ENCODE data around the gene TPMT. TPM values are rescaled to one million over a fixed set of nuclear protein-coding genes. Genes with fewer than 3 reads are reported as not detected.

Gene TPMT
- total RNA-seq, 1 experiment from 2014 or later = 13.3 TPM

DNA sequence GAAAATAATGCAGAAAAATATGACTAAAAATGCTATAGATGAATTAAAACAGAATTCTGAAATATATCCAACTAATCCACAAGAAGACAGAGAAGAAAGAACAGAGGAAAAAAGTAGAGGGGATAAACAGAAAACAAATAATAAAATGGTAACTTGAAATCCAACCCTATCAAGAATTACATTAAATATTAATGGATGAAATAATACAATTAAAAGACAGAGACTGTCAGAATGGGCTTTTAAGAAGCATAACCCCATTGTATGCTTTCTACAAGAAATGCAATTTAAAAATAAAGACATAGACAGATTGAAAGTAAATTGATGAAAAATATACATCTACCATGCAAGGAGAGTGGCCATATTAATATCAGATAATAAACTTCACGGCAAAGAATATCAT lies 47.8 kb downstream of the TPMT start:
- no peak overlapping the region for H3K56ac ChIP-seq (ENCODE audit: insufficient read length, low read depth, low read length)
- no peaks in the 10 kb centered on the region for H3K79me2 ChIP-seq (ENCODE audit: insufficient read depth, low read length)
- no peak overlapping the region for H2AK5ac ChIP-seq (ENCODE audit: insufficient read length, low read length)
- H3K4me1 ChIP-seq (ENCODE audit: insufficient read depth, low read length) = no peaks in the 10 kb centered on the region
- no peak overlapping the region for H3K4ac ChIP-seq (ENCODE audit: low read depth, low read length)
- no peaks in the 10 kb centered on the region for H3K27me3 ChIP-seq (ENCODE audit: insufficient read depth, low read length)
- Mint-ChIP-seq H3K36me3 (ENCODE audit: insufficient read depth in 1 of 3, low read depth in 3 of 3) (peaks cover 3 to 13% (median 4%) of the 10 kb centered on the region in 3 experiments; a peak in 4 of 7 replicates), H3K4me3 (no peak overlapping the region), H3K4me1 (peaks cover 3 to 6% of the 10 kb centered on the region in 2 experiments), H3K27ac (no peak overlapping the region), H3K27me3 (ENCODE audit: low read depth) (no peaks in the 10 kb centered on the region), H3K9me3 (peaks cover 10 to 17% of the 10 kb centered on the region in 2 experiments)
- no peak overlapping the region for H2BK120ac ChIP-seq (ENCODE audit: low read depth, low read length, poor library complexity, severe bottlenecking)
- H2BK12ac ChIP-seq (ENCODE audit: insufficient read length, low read depth, low read length) = no peak overlapping the region
- no peak overlapping the region for H3K23ac ChIP-seq (ENCODE audit: insufficient read length, low read depth, low read length)
- no peak overlapping the region for H2AFZ ChIP-seq (ENCODE audit: low read length)
- no peak overlapping the region for H3K4me2 ChIP-seq (ENCODE audit: insufficient read depth, insufficient read length, low read length)
- no peak overlapping the region for H3K14ac ChIP-seq (ENCODE audit: insufficient read depth, low read length)
- no peaks in the 10 kb centered on the region for H3K9me3 ChIP-seq (ENCODE audit: control insufficient read depth, low read depth, low read length)
- no peak overlapping the region for H2BK20ac ChIP-seq (ENCODE audit: low read depth, low read length, poor library complexity, severe bottlenecking)
- H3K9ac ChIP-seq (ENCODE audit: extremely low read depth, insufficient read length, low read length) = no peak overlapping the region
- DNase-seq = no peak
- WGBS (ENCODE audit: extremely low coverage, insufficient read length, low lambda C conversion rate) = no CpG with 5 or more reads among the region's 1 CpG
- H3K27ac ChIP-seq (ENCODE audit: insufficient read length, low read depth, low read length) = no peak overlapping the region
- H3K23me2 ChIP-seq (ENCODE audit: insufficient read length, low read depth, low read length, poor library complexity, severe bottlenecking) = no peaks in the 10 kb centered on the region
- no peak overlapping the region for H4K5ac ChIP-seq (ENCODE audit: insufficient read length, low read depth, low read length)
- H3T11ph ChIP-seq (ENCODE audit: low read length) = no peak overlapping the region
- H4K91ac ChIP-seq (ENCODE audit: insufficient read length, low read depth, low read length) = no peak overlapping the region
- no peak overlapping the region for H3K18ac ChIP-seq (ENCODE audit: insufficient read length, low read depth, low read length)
- no peak overlapping the region for H2BK15ac ChIP-seq (ENCODE audit: low read depth, low read length)
- H2BK5ac ChIP-seq (ENCODE audit: insufficient read length, low read length) = no peak overlapping the region
- no peaks in the 10 kb centered on the region for H3K79me1 ChIP-seq (ENCODE audit: insufficient read depth, low read depth, low read length, poor library complexity, severe bottlenecking)
- H4K20me1 ChIP-seq (ENCODE audit: control insufficient read depth, insufficient read depth, insufficient read length) = no peaks in the 10 kb centered on the region
- no peak for TF ChIP-seq CTCF (conservative IDR thresholded peaks at IDR 0.05)
- no peak overlapping the region for H4K8ac ChIP-seq (replicated peaks; ENCODE audit: insufficient read length, low read depth, low read length)
